ENCODE data around the gene ITIH4. TPM values are rescaled to one million over a fixed set of nuclear protein-coding genes. Genes with fewer than 3 reads are reported as not detected.
A peak's percentile ranks its signal among the peaks of the same experiment; 100 is the strongest.

The ITIH4 gene
- total and polyA plus RNA-seq, 9 of the 15 experiments (the other 6 are each of a cell fraction or from before 2014, with no cell fraction given), result 0.09 to 0.62 (median 0.20) TPM; not detected in 6

DNA sequence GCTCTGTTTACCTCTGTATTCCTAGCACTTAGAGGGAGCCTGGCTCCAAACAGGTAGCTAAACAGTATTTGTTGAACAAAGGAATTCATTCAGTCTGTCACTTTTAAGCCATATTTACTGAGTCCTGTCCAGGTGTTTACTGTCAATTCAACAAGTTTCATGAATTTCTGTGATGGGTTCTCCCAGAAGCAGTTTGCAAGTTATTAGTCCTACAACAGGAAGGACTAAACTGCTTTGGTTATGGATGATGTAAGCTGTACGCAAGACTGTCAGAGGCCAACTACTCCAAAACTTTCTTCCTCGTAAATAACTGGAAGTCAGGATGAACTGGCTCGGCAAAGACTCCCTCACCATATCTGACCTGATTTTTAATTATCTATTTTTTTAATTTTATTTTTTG, 41.8 kb upstream of the ITIH4 start (continued):
- TF ChIP-seq SMAD3 (CRISPR knock-in tag; conservative IDR thresholded peaks at IDR 0.05), result 0 out of 2 replicates have a peak, but pooled peaks have one; percentile 23
- 0 out of 2 replicates have a peak, but pooled peaks have one; percentile 15 for TF ChIP-seq IRF9 (tag; IDR thresholded peaks at IDR 0.05)
- TF ChIP-seq SMARCA5 (IDR thresholded peaks at IDR 0.05), result no peak
- TF ChIP-seq, protein P1, sequence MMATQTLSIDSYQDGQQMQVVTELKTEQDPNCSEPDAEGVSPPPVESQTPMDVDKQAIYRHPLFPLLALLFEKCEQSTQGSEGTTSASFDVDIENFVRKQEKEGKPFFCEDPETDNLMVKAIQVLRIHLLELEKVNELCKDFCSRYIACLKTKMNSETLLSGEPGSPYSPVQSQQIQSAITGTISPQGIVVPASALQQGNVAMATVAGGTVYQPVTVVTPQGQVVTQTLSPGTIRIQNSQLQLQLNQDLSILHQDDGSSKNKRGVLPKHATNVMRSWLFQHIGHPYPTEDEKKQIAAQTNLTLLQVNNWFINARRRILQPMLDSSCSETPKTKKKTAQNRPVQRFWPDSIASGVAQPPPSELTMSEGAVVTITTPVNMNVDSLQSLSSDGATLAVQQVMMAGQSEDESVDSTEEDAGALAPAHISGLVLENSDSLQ (IDR thresholded peaks at IDR 0.05), result peak; percentile 51
- peak; percentile 85 for TF ChIP-seq CEBPG (CRISPR knock-in tag; IDR thresholded peaks at IDR 0.05)
- peak; percentile 69 to 95 for TF ChIP-seq CEBPG (tag; conservative IDR thresholded peaks at IDR 0.05 in 1 of 2, IDR thresholded peaks at IDR 0.05 in 1 of 2)
- peak; percentile 67 for TF ChIP-seq ETV1 (tag; conservative IDR thresholded peaks at IDR 0.05; ENCODE audit: low read depth)
- TF ChIP-seq, protein P2, sequence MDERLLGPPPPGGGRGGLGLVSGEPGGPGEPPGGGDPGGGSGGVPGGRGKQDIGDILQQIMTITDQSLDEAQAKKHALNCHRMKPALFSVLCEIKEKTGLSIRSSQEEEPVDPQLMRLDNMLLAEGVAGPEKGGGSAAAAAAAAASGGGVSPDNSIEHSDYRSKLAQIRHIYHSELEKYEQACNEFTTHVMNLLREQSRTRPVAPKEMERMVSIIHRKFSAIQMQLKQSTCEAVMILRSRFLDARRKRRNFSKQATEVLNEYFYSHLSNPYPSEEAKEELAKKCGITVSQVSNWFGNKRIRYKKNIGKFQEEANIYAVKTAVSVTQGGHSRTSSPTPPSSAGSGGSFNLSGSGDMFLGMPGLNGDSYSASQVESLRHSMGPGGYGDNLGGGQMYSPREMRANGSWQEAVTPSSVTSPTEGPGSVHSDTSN (CRISPR knock-in tag; IDR thresholded peaks at IDR 0.05; ENCODE audit: low read depth), result no peak
- TF ChIP-seq, protein P2 (tag; conservative IDR thresholded peaks at IDR 0.05; ENCODE audit: low read depth), result no peak
- TF ChIP-seq GTF2E2 (tag; IDR thresholded peaks at IDR 0.05), result peak; percentile 76; the same call in 1 of the 2 replicates
- TF ChIP-seq ZNF592 (IDR thresholded peaks at IDR 0.05), result no peak; the same call in 1 of the 2 replicates
- peak; percentile 34; the same call in 1 of the 2 replicates for TF ChIP-seq ZNF239 (CRISPR knock-in tag; IDR thresholded peaks at IDR 0.05)
- TF ChIP-seq DMBX1 (CRISPR knock-in tag; IDR thresholded peaks at IDR 0.05; ENCODE audit: borderline replicate concordance), result peak; percentile 48; the same call in 1 of the 2 replicates
- peak; percentile 37 for TF ChIP-seq POLR2H (tag; IDR thresholded peaks at IDR 0.05; ENCODE audit: low read depth)
- peak; percentile 62 for TF ChIP-seq ATF7 (IDR thresholded peaks at IDR 0.05)
- TF ChIP-seq U2AF2 (optimal IDR thresholded peaks at IDR 0.05; ENCODE audit: low read depth, low read length), result no peak
- TF ChIP-seq, protein P3, sequence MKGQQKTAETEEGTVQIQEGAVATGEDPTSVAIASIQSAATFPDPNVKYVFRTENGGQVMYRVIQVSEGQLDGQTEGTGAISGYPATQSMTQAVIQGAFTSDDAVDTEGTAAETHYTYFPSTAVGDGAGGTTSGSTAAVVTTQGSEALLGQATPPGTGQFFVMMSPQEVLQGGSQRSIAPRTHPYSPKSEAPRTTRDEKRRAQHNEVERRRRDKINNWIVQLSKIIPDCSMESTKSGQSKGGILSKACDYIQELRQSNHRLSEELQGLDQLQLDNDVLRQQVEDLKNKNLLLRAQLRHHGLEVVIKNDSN (CRISPR knock-in tag; IDR thresholded peaks at IDR 0.05), result no peak
- TF ChIP-seq ZNF584 (CRISPR knock-in tag; IDR thresholded peaks at IDR 0.05; ENCODE audit: low read depth), result peak; percentile 64; the same call in 1 of the 2 replicates
- TF ChIP-seq EP300 (IDR thresholded peaks at IDR 0.05; ENCODE audit: low read length), result peak; percentile 70; the same call in 1 of the 2 replicates

Measured in K562 (cell line).